ENCODE data around the gene FGD3.

The FGD3 gene

DNA sequence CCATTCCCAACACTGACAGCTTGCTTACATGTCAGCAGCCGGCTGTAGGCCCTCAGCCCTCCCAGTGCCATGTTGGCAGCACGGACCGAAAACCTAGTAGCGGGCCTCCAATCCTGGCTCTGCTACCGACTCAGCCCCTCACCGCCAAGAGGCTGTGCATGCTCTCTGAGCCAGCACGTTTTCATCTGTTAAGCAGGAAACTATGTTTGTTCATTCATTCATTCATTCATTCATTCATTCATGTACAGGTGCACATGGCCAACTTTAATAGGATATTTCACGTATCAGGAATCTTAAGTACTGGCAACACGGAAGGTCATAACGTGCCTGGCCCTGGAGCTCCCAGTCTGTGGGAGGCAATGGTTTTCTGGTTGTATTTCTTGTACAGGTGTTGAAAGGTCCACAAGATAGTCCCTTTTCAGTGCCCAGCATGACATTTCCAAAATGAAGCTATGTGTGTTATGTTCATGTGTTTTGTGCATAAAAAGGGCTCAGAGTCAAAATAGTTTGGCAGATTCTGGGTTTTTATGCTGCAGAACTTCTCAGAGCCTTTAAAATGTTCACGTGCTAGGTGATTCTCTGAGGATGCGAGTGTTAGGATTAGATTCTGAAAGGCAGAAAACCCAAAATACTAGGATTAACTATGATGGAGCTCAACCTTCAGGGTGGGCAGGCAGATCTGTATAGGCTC is 128.9 kb downstream of the FGD3 start:
- H3K79me2 ChIP-seq (ENCODE audit: control insufficient read depth, low read length) = peaks cover 17% of the 10 kb centered on the region
- H3K27ac ChIP-seq (ENCODE audit: low read depth, low read length) = no peak overlapping the region
- H3K27me3 ChIP-seq (ENCODE audit: control insufficient read depth, low read length) = no peaks in the 10 kb centered on the region
- peaks cover 17% of the 10 kb centered on the region for H3K4me1 ChIP-seq (ENCODE audit: control insufficient read depth, low read length)
- no peaks in the 10 kb centered on the region for H3F3A ChIP-seq (ENCODE audit: control insufficient read depth, insufficient read depth)
- H3K4me3 ChIP-seq (ENCODE audit: low read length) = no peak overlapping the region
- no peaks in the 10 kb centered on the region for H3K9me3 ChIP-seq (ENCODE audit: control insufficient read depth, insufficient read depth, low read length)
- TF ChIP-seq, protein P1, sequence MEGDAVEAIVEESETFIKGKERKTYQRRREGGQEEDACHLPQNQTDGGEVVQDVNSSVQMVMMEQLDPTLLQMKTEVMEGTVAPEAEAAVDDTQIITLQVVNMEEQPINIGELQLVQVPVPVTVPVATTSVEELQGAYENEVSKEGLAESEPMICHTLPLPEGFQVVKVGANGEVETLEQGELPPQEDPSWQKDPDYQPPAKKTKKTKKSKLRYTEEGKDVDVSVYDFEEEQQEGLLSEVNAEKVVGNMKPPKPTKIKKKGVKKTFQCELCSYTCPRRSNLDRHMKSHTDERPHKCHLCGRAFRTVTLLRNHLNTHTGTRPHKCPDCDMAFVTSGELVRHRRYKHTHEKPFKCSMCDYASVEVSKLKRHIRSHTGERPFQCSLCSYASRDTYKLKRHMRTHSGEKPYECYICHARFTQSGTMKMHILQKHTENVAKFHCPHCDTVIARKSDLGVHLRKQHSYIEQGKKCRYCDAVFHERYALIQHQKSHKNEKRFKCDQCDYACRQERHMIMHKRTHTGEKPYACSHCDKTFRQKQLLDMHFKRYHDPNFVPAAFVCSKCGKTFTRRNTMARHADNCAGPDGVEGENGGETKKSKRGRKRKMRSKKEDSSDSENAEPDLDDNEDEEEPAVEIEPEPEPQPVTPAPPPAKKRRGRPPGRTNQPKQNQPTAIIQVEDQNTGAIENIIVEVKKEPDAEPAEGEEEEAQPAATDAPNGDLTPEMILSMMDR (IDR thresholded peaks at IDR 0.05; ENCODE audit: low read depth, low read length, poor library complexity, severe bottlenecking) = no peak
- TF ChIP-seq EZH2phosphoT487 (IDR thresholded peaks at IDR 0.05; ENCODE audit: borderline replicate concordance, low read length) = no peak
- no peak overlapping the region for H3K4me2 ChIP-seq (ENCODE audit: low read length)
- no peaks in the 10 kb centered on the region for H3K9me2 ChIP-seq (replicated peaks; ENCODE audit: control insufficient read depth, low read length)
- H4K20me1 ChIP-seq (ENCODE audit: control insufficient read depth, insufficient read depth, low read depth, low read length) = peaks cover 5% of the 10 kb centered on the region; the same call in 1 of the 2 replicates
- peaks cover 54% of the 10 kb centered on the region for H3K36me3 ChIP-seq (ENCODE audit: control insufficient read depth, low read length)

DNA sequence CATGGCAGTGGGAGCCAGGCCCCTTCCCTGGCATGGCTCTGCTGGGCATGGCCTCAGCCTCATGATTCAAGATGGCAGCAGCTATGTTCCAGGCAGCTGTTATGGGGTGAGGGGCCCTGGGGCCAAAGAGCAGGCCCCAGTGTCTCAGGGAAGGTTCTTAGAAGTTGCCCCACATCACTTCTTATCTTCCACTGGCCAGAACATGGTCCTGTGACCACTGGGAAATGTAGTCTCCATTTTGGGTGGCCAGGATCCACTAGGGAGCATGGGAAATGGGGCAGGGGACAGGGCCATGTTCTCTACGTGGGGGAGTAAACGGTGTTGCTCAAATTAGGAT is 129.4 kb downstream of the FGD3 start:
- Histone ChIP-seq H3K4me3 (ENCODE audit: low read length) (no peak overlapping the region), H3K4me2 (ENCODE audit: low read length) (no peak overlapping the region), H3K36me3 (ENCODE audit: control insufficient read depth, low read length) (peaks cover 54% of the 10 kb centered on the region), H3K9me3 (ENCODE audit: control insufficient read depth, insufficient read depth, low read length) (no peaks in the 10 kb centered on the region), H3K4me1 (ENCODE audit: control insufficient read depth, low read length) (peaks cover 12% of the 10 kb centered on the region), H3K27ac (ENCODE audit: low read depth, low read length) (no peak overlapping the region), H4K20me1 (ENCODE audit: control insufficient read depth, insufficient read depth, low read depth, low read length) (peaks cover 4% of the 10 kb centered on the region; the same call in 1 of the 2 replicates), H3K9me2 (replicated peaks; ENCODE audit: control insufficient read depth, low read length) (no peaks in the 10 kb centered on the region), H3F3A (ENCODE audit: control insufficient read depth, insufficient read depth) (no peaks in the 10 kb centered on the region), H3K79me2 (ENCODE audit: control insufficient read depth, low read length) (peaks cover 12% of the 10 kb centered on the region), H3K27me3 (ENCODE audit: control insufficient read depth, low read length) (no peaks in the 10 kb centered on the region)
- TF ChIP-seq, protein P1 (IDR thresholded peaks at IDR 0.05; ENCODE audit: low read depth, low read length, poor library complexity, severe bottlenecking) = no peak
- TF ChIP-seq EZH2phosphoT487 (IDR thresholded peaks at IDR 0.05; ENCODE audit: borderline replicate concordance, low read length) = no peak

DNA sequence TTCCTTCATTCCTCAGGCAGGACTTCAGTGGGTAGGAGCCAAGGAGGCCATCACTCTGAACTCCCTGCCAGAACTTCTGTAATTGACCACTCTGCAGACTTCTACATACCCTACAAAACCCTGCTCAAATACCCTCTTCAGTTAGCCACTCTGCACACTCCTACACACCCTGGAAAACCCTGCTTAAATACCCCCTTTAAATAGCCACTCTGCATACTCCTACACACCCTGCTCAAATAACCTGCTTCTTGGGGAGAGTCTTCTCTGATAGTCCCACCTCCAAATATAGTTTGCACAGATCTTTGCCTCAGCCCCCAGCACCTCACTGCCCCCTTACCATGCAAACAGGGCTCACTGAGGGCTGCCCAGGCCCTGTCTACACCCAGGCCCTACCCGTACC is 130.0 kb downstream of the FGD3 start:
- Histone ChIP-seq H3K9me3 (ENCODE audit: control insufficient read depth, insufficient read depth, low read length) (no peaks in the 10 kb centered on the region), H3K27me3 (ENCODE audit: control insufficient read depth, low read length) (no peaks in the 10 kb centered on the region), H3K4me1 (ENCODE audit: control insufficient read depth, low read length) (peaks cover 6% of the 10 kb centered on the region), H3K9me2 (replicated peaks; ENCODE audit: control insufficient read depth, low read length) (no peaks in the 10 kb centered on the region), H3F3A (ENCODE audit: control insufficient read depth, insufficient read depth) (no peaks in the 10 kb centered on the region), H3K27ac (ENCODE audit: low read depth, low read length) (no peak overlapping the region), H3K4me3 (ENCODE audit: low read length) (no peak overlapping the region), H4K20me1 (ENCODE audit: control insufficient read depth, insufficient read depth, low read depth, low read length) (no peaks in the 10 kb centered on the region), H3K79me2 (ENCODE audit: control insufficient read depth, low read length) (peaks cover 6% of the 10 kb centered on the region), H3K4me2 (ENCODE audit: low read length) (no peak overlapping the region), H3K36me3 (ENCODE audit: control insufficient read depth, low read length) (peaks cover 51% of the 10 kb centered on the region)
- TF ChIP-seq, protein P1 (IDR thresholded peaks at IDR 0.05; ENCODE audit: low read depth, low read length, poor library complexity, severe bottlenecking) = no peak
- no peak for TF ChIP-seq EZH2phosphoT487 (IDR thresholded peaks at IDR 0.05; ENCODE audit: borderline replicate concordance, low read length)
